Activated T-helper 9 cell treated with anti-CD3 and anti-CD28 coated beads, Interleukin-2, amount 50 U/mL, for 16 hours (primary cell): ENCODE results near the gene CCDC28A.

Experiments
- DNase-seq: peaks from one replicate; pipeline ENCODE4 v3.0.0-alpha.2; 2020; ENCODE audit warnings: low read depth

CCDC28A gene

DNA sequence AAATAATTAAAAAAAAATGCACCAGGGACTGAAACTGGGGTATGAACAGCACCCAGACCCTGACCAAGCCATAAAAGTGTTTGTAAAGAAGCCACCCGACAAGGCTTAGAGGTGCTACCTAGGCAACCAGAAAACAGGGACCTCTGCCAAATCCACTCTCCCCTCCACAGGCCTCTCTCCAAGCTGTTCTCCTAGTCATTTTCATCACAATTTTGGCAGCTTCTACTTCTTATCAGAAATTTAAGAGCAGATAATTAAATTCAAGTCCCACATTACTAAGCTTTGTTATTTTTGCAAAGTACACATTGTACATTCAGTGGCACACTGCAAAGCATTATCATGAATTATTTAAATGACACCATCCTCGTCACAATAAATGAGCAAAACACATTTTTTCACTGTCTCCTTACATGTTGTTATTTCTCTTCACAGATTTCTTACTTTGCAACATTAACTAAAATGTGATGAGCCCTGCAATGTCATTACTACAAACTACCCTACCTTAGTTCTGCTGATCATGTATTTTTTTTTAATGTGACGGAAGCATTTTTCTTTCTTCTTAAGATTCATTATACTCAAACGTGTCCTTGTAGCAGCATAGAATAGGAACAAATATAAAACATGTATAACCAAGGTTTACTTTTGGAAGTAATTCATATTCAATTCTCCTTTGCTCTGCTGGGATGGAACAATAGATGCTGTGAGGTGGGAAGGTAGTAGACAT is 60.4 kb downstream of the CCDC28A start:
- no peak for DNase-seq

DNA sequence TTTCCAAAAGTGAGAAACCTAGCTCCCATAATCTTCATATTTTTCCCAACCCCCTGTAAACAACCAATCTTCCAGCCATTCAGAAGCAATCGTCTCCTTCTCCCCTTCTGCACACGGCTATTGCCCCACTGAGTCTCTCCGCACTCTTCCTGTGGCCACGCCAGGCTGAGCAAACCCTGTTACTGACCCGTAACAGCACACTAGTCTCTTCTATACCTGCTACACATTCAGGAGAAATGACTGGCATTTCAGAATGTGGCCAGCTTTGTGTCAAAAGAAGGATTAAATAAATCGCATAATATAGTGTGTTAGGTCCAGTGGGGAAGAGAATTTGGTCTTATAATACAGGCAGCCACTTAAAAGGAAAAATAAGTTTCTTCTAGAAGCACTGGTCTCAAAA is 63.7 kb downstream of the CCDC28A start:
- DNase-seq: no peak
